Activated CD8-positive, alpha-beta memory T cell treated with anti-CD3 and anti-CD28 coated beads for 1 hour (primary cell): ENCODE data around the gene NEIL3.
"Not testable (repeated sequence)": the region's sequence is repeated elsewhere in the genome, so short reads cannot be mapped to it uniquely, and the experiment has no call there.

ENCODE experiments used
- DNase-seq, 2 donors: peaks; one replicate each; pipeline ENCODE4 v3.0.0-alpha.2; 2020; ENCODE audit warnings: low read depth in 1 of 2; ENCODE audit errors: extremely low read depth in 1 of 2

The NEIL3 gene

DNA sequence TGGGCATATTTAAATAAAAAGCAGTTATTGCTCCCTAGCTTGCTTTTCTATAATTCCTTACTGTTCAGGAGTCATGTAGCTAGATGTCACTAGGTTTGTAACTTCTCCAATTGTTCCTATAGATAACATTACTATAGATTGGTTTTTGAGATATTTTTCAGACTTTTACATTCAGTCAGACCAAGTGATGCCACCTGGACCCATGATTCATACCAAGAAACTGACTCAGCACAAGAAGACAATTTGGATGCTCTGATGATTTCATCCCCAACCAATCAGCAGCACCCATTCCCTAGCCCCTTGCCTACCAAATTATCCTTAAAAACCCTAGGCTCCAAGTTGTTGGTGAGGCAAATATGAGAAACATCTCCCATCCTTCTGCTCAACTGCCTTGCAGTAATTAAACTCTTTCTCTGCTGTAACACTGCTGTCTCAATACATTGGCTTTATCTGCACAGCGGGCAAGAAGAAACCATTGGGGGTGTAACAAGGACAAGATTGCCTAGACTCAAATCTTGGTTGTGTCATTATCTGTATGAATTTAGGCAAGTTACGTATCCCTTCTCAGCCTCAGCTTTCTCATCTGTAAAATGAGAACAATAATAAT, 11.8 kb upstream of the NEIL3 start:
- no peak for DNase-seq

GRCh38 chr4:177301126-177301639, 8.5 kb upstream of the NEIL3 start:
- DNase-seq = no peak

GRCh38 chr4:177302371-177303100, 7.1 kb upstream of the NEIL3 start:
- DNase-seq = no peak

DNA sequence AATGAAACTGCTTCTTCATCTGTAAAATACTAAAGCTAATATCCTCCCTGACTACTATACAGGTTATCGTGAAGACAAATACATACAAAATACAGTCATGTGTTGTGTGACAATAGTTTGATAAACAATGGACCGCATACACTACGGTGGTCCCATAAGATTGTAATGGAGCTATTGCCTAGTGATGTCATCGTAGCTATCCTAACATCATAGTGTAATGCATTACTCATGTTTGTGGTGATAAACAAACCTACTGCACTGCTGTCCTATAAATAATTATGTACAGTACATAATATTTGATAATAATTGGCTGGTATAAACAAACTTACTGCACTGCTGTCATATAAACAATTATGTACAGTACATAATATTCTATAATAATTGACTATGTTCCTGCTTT, 5.6 kb upstream of the NEIL3 start:
- no peak for DNase-seq

- not testable (repeated sequence) for DNase-seq
Measured at GRCh38 chr4:177304864-177305263, 4.8 kb upstream of the NEIL3 start.

DNA sequence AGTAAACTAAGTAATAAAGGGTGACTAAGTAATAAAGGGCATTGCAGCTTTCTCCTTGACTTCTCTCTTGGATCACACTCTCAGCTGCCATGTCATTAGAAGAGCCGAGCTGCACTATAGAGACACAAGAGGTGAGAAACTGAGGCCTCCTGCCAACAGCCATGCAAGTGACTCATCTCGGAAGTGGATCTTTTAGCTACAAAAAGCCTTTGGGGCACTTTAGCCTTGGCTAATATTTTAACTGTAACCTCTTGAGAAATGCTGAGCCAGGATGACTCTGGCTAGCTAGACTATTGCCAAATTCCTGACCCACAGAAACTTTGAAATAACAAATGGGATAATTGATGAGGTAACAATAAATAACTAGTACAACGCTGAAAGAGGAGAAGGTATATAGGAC, 1.5 kb upstream of the NEIL3 start:
- DNase-seq = no peak

GRCh38 chr4:177308847-177309521, 690 bp upstream of the NEIL3 start:
- no peak for DNase-seq

DNA sequence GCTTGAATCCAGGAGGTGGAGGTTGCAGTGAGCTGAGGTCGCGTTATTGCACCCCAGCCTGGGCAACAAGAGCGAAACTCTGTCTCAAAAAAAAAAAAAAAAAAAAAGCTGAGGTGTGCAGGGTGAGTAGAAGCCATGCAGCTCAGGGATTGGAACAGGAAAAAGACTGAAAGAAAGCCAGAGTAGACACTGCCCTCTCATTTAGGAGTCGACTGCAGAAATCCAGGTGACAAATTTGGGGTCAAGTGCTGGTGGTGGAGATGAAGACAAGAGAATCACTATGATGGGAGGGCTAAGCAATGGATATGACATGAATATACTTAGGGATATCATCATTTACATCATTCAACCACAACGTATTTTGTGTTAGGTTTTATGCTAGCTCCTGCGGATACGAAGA, 1.9 kb downstream of the NEIL3 start:
- DNase-seq = no peak

GRCh38 chr4:177313263-177313662, 3.6 kb downstream of the NEIL3 start:
- no peak for DNase-seq

- no peak for DNase-seq
Measured at GRCh38 chr4:177315767-177316464, 6.2 kb downstream of the NEIL3 start.

DNA sequence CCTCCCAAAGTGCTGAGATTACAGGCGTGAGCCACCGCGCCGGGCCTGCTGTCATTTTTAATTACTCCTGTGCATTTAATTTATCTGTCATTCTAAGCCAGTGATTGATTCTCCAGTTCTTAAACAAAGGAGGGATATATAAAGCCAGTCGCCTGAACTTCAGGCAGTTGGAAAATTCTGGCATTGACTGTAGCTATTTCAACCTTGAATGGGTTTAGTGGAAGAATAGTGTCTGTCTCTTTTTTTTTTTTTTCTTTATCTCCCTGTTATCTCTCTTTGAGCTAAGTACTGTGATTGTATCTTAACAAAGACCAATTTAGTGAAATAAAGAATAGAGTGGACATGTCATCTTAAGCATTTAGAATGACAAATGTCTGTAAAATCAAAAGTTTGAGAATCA, 11.0 kb downstream of the NEIL3 start:
- no peak for DNase-seq

- DNase-seq = no peak
Measured at GRCh38 chr4:177321647-177322046, 12.0 kb downstream of the NEIL3 start.

- no peak for DNase-seq
Measured at GRCh38 chr4:177322266-177322665, 12.6 kb downstream of the NEIL3 start.

DNA sequence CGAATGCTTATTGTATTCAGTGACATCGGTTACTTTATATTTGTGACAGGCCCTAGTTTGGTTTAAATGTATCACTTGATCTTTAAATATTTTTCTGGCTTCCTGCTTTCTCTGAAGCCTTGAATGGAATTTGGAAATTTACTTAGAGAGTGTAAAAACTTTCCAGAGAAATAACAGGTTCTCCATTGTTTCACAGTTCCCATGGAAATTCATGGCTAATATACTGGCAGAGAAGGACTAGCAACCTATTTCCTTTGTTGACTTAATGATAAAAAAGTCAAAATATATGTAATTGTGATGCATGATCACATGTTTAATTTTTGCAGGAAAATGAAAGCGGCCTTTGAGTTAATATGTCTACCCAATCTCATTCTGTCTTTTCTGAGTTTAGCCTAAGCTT, 13.2 kb downstream of the NEIL3 start:
- DNase-seq = no peak

GRCh38 chr4:177323416-177323815, 13.7 kb downstream of the NEIL3 start:
- no peak for DNase-seq

GRCh38 chr4:177332119-177332518, 22.4 kb downstream of the NEIL3 start:
- no peak for DNase-seq

DNA sequence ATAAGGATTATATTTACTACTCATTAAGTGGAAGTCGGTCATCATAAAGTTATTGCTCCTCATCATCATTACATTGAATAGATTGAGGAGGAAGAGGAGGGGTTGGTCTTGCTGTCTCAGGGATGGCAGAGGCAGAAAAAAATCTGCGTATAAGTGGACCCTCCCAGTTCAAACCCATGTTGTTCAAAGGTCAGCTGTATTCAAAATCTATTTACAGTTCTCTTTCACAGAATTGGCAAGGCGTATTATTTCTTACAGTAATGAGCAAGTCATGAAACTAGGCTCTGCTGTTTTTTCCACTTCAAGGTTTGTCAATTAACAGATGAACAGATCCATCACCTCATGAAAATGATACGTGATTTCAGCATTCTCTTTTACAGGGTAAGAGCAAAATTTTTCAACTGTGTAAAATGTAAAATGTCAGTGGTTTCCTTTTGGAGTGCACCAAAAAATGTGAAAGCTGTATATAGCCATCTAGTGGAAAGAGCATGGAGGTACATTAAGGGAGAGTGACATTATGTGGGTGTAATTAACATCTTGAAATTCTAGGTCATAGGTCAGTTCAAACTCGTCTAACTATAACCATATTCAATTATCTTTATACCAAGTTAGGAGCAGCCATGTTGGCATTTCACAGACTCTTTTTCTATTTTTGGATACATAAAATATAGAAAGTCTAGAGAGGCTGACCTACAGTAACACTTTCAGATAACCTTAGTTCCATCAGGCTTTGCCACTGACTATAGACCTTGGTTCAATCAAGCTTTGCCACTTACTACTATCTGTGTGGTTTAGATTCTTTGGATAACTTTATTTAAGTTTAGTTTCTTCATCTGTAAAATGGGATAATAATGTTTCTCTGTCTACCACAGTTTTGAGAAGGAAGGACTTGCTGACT, 30.1 kb downstream of the NEIL3 start:
- no peak for DNase-seq

- DNase-seq = no peak
Measured at GRCh38 chr4:177348348-177348747, 38.7 kb downstream of the NEIL3 start.

GRCh38 chr4:177349191-177349590, 39.5 kb downstream of the NEIL3 start:
- no peak for DNase-seq

DNA sequence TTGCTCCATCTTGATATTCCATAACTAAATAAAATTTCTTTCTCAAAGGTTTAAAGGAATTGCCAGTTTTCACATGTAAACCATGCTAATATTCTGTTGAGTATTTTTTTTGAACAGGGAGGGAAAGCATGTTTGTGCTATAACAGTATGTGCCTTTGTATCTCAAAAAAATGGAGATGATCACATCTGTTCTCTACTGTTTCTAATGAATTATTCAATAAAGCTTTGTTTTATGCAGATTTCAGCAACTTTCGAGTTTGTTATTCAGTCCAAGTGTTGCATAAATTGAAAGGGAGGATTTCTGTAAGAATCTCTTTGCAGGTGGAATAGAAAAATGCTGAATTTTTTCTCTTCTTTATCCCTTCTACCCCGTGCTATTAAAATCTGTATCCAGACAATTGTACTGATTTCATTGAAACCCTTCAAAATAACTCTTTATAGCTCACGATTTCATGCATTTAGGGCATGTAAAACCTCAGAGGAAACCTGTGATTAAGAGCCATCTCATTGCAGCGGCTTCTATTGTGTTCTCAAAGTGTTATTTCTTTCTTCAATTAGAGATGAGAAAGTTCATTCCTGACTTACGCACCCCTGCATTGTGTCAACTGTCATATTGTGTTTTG, 42.1 kb downstream of the NEIL3 start:
- DNase-seq = no peak
